ENCODE measurements around the gene ITGAE. TPM values are rescaled to one million over a fixed set of nuclear protein-coding genes. Genes with fewer than 3 reads are reported as not detected.

Gene ITGAE
- total and polyA plus RNA-seq, 2 experiments from 2014 or later = 23.3 to 80.3 TPM

DNA sequence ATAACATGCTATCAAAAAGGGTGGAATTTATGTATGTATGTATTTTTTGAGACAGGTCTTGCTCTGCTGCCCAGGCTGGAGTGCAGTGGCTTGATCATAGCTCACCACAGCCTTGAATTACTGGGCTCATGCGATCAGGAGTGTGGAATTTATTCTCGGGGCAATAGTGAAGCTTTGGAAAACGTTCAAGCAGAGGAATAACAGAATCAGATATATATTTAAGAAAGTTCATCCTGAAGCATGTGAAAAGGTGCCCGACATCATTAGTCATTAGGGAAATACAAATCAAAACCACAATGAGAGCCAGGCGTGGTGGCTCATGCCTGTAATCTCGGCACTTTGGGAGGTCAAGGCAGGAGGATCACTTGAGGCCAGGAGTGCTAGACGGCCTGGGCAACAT lies 7.7 kb upstream of the ITGAE start:
- Histone ChIP-seq H4K20me1 (ENCODE audit: insufficient read depth) (no peaks in the 10 kb centered on the region), H3K4me2 (ENCODE audit: unreplicated experiment) (no peak overlapping the region), H3K27me3 (replicated peaks; ENCODE audit: insufficient read depth) (no peaks in the 10 kb centered on the region), H3K4me1 (ENCODE audit: insufficient read depth) (peaks cover under 1% of the 10 kb centered on the region; the same call in 1 of the 2 replicates), H3K79me2 (ENCODE audit: insufficient read depth) (no peaks in the 10 kb centered on the region), H3K9me3 (ENCODE audit: low read depth) (no peaks in the 10 kb centered on the region), H3K9me2 (ENCODE audit: insufficient read depth) (no peaks in the 10 kb centered on the region), H3K4me3 (no peak overlapping the region), H3K27ac (no peak overlapping the region), H3F3A (ENCODE audit: insufficient read depth) (peaks cover 5% of the 10 kb centered on the region; the same call in 1 of the 2 replicates), H2AFZ (no peak overlapping the region), H3K9ac (no peak overlapping the region), H3K36me3 (ENCODE audit: low read depth) (peaks cover 1% of the 10 kb centered on the region; the same call in 1 of the 2 replicates)
- in situ Hi-C loops (cut with MboI) = no loop called here
- 74 to 81% methylated on average over 7 of the region's 7 CpGs for WGBS, 2 experiments (ENCODE audit: low coverage in 1 of 2, low lambda C conversion rate in 2 of 2, missing lambda C conversion rate in 2 of 2)
- TF ChIP-seq EZH2phosphoT487 (IDR thresholded peaks at IDR 0.05; ENCODE audit: insufficient read depth, low read depth) (no peak), EZH2 (IDR thresholded peaks at IDR 0.05; ENCODE audit: insufficient read depth, poor library complexity, severe bottlenecking) (no peak)
- no peak for DNase-seq

DNA sequence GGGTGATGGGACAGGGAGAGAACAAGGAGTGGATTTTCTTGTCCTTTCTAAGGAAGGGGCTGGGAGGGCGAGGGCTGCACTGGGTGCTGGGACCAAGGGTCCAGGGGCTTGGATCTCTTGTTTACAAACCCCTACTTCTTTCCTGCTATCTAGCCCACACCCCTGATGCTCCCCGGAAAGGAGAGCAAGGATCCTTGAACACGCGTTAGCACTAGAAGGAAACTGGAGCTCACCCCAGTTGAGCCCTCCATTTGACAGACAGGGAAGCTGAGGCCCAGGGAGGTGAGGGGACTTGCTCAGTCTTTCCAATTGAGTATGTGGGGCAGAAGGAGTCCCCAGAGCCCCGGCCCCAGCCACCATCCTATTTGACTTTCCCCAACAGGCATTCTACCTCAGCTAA lies 4.6 kb upstream of the ITGAE start:
- Histone ChIP-seq H3K27ac (no peak overlapping the region), H2AFZ (no peak overlapping the region), H3K9ac (no peak overlapping the region), H3K79me2 (ENCODE audit: insufficient read depth) (no peaks in the 10 kb centered on the region), H3F3A (ENCODE audit: insufficient read depth) (peaks cover 27% of the 10 kb centered on the region), H3K36me3 (ENCODE audit: low read depth) (no peaks in the 10 kb centered on the region), H3K4me2 (ENCODE audit: unreplicated experiment) (no peak overlapping the region), H3K27me3 (replicated peaks; ENCODE audit: insufficient read depth) (no peaks in the 10 kb centered on the region), H3K9me2 (ENCODE audit: insufficient read depth) (no peaks in the 10 kb centered on the region), H3K4me1 (ENCODE audit: insufficient read depth) (peaks cover 20% of the 10 kb centered on the region), H3K4me3 (no peak overlapping the region), H4K20me1 (ENCODE audit: insufficient read depth) (no peaks in the 10 kb centered on the region), H3K9me3 (ENCODE audit: low read depth) (no peaks in the 10 kb centered on the region)
- in situ Hi-C loops (cut with MboI) = no loop called here
- TF ChIP-seq EZH2phosphoT487 (IDR thresholded peaks at IDR 0.05; ENCODE audit: insufficient read depth, low read depth) = no peak
- TF ChIP-seq EZH2 (IDR thresholded peaks at IDR 0.05; ENCODE audit: insufficient read depth, poor library complexity, severe bottlenecking) = no peak
- no peak for DNase-seq
- WGBS, 2 experiments (ENCODE audit: low coverage in 1 of 2, low lambda C conversion rate in 2 of 2, missing lambda C conversion rate in 2 of 2) = 97% methylated on average over 5 of the region's 5 CpGs

DNA sequence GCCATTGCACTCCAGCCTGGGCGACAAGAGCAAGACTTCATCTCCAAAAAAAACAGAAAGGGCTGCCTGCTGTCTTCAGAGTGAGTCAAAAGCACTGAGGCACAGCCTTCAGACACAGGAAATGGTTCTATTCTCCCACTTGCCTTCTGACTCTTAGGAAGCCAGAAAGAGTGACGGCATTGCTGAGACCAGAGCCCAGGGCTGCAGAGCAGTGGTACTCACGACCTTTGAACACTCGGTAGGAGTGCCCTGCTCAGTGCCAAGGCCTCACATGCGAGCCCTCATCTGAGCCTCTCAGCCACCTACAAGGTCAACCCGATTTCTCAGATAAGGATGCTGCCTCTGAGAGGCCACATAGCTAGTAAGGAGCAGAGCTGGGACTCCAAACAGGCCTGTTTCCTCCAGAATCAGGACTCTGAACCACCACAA lies 3.5 kb upstream of the ITGAE start:
- no peak overlapping the region for H3K4me2 ChIP-seq (ENCODE audit: unreplicated experiment)
- in situ Hi-C loops (cut with MboI) = no loop called here
- no peaks in the 10 kb centered on the region for H3K27me3 ChIP-seq (replicated peaks; ENCODE audit: insufficient read depth)
- H3K4me1 ChIP-seq (ENCODE audit: insufficient read depth) = peaks cover 20% of the 10 kb centered on the region
- peaks cover 27% of the 10 kb centered on the region for H3F3A ChIP-seq (ENCODE audit: insufficient read depth)
- H3K9ac ChIP-seq = no peak overlapping the region
- no peaks in the 10 kb centered on the region for H3K36me3 ChIP-seq (ENCODE audit: low read depth)
- no peaks in the 10 kb centered on the region for H4K20me1 ChIP-seq (ENCODE audit: insufficient read depth)
- no peaks in the 10 kb centered on the region for H3K79me2 ChIP-seq (ENCODE audit: insufficient read depth)
- WGBS, 2 experiments (ENCODE audit: low coverage in 1 of 2, low lambda C conversion rate in 2 of 2, missing lambda C conversion rate in 2 of 2) = 84 to 85% methylated on average over 6 of the region's 6 CpGs
- no peaks in the 10 kb centered on the region for H3K9me3 ChIP-seq (ENCODE audit: low read depth)
- no peaks in the 10 kb centered on the region for H3K9me2 ChIP-seq (ENCODE audit: insufficient read depth)
- H3K27ac ChIP-seq = no peak overlapping the region
- H3K4me3 ChIP-seq = no peak overlapping the region
- no peak overlapping the region for H2AFZ ChIP-seq
- DNase-seq = no peak
- TF ChIP-seq EZH2phosphoT487 (IDR thresholded peaks at IDR 0.05; ENCODE audit: insufficient read depth, low read depth) = no peak
- TF ChIP-seq EZH2 (IDR thresholded peaks at IDR 0.05; ENCODE audit: insufficient read depth, poor library complexity, severe bottlenecking) = no peak

DNA sequence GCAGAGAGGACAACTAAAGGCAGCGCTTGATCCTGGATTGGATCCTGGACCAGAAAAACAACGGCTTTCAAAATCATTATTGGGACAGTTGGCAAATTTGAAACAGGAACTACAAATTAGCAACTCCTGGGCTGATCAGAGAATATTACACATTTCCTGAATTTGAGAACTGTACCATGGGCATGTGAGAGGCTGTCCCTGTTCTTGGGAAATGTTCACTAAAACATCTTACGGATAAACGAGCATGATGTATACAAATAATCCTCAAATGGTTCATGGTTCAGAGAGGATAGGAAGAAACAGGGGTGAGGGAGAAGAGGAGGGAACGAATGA lies 2.3 kb upstream of the ITGAE start:
- in situ Hi-C loops (cut with MboI) = no loop called here
- no peak for DNase-seq
- no peaks in the 10 kb centered on the region for H4K20me1 ChIP-seq (ENCODE audit: insufficient read depth)
- no peak for TF ChIP-seq EZH2phosphoT487 (IDR thresholded peaks at IDR 0.05; ENCODE audit: insufficient read depth, low read depth)
- TF ChIP-seq EZH2 (IDR thresholded peaks at IDR 0.05; ENCODE audit: insufficient read depth, poor library complexity, severe bottlenecking) = no peak
- 66 to 71% methylated on average over 5 of the region's 5 CpGs for WGBS, 2 experiments (ENCODE audit: low coverage in 1 of 2, low lambda C conversion rate in 2 of 2, missing lambda C conversion rate in 2 of 2)
- peaks cover 27% of the 10 kb centered on the region for H3F3A ChIP-seq (ENCODE audit: insufficient read depth)
- H3K79me2 ChIP-seq (ENCODE audit: insufficient read depth) = no peaks in the 10 kb centered on the region
- H3K27ac ChIP-seq = peak overlapping the region; percentile 78
- H3K9me2 ChIP-seq (ENCODE audit: insufficient read depth) = no peaks in the 10 kb centered on the region
- H2AFZ ChIP-seq = no peak overlapping the region
- no peaks in the 10 kb centered on the region for H3K27me3 ChIP-seq (replicated peaks; ENCODE audit: insufficient read depth)
- no peaks in the 10 kb centered on the region for H3K9me3 ChIP-seq (ENCODE audit: low read depth)
- peak overlapping the region; percentile 5; the same call in 1 of the 2 replicates for H3K4me3 ChIP-seq
- H3K4me2 ChIP-seq (ENCODE audit: unreplicated experiment) = peak overlapping the region; percentile 40
- H3K4me1 ChIP-seq (ENCODE audit: insufficient read depth) = peaks cover 26% of the 10 kb centered on the region
- no peaks in the 10 kb centered on the region for H3K36me3 ChIP-seq (ENCODE audit: low read depth)
- peak overlapping the region; percentile 52 for H3K9ac ChIP-seq
